ENCODE measurements around the gene ABTB2. TPM values are rescaled to one million over a fixed set of nuclear protein-coding genes. Genes with fewer than 3 reads are reported as not detected.

Gene ABTB2
- total RNA-seq, 1 donor from 2014 or later, result 2.4 TPM

DNA sequence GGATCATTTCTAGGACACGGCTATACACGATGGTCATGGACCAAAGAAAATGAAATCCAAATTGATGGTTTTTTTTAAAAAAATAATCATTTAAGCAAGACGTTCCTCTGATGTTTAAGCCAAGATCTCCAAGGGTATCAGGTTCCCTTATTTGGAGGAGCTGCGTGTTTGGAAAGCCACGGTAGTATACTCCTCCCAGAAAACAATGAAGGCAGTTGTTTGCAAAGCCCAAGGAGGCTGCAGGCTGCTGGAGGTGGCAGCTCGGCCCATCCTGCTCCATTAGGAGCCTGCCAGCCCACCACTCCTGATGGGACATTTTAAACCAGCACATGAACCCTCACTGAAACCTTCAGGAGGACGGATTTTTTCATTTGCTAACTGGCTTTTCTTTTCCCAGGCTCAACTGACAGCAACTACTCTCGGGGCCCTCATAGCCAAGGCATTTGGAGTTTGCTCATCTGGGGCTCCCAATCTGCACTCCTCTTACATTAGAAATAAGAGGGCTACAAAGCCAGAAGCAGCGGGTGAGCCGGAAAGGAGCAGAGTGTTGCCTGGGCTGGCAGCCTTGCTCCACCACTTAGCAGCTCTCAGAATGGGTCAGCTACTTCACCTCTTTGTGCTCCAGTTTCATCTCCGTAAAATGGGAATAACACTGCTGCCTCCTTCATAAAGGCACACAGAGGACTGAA lies 58.4 kb downstream of the ABTB2 start:
- DNase-seq (ENCODE audit: low spot score in 2 of 2), result no peak
- FAIRE-seq, result no peak

DNA sequence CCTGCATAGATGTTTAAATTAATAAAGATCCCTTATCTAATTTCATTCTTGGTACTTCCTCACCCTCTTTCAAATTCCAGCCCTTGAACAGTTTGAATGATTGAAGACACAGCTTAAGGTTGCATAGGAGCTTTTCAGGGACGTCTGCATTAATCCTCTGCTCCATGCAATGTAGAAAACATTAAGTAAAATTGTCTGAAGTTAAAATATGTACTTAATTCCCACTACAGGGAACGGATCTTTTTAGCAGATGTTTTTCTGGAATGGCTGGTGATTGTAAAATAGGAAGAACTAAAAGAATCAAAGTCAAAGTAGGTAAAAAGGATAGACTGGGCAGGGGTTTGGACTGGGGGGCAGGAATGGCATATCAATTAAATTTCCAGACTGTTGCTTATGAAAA lies 58.9 kb downstream of the ABTB2 start:
- DNase-seq (ENCODE audit: low spot score in 2 of 2), result no peak
- no peak for FAIRE-seq

DNA sequence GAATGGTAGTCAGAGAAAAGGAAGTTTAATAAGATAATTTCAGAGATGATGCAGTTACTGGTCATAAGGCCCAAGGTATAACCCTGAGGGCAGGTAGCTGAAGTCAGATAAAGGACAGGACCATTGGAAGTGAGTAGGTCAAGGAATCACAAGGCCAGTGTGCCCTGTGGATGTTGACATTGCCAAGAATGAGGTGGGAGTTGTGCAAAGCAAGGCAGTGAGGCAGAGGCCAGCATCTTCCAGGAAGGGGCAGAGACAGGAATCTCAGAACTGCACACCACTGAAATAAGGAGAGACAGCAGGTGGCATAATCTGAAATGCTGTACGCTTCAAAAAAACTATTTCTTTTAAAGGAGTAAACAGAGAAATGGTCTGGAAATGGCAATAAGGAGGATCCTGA lies 61.4 kb downstream of the ABTB2 start:
- DNase-seq (ENCODE audit: low spot score in 2 of 2), result no peak
- FAIRE-seq, result no peak

DNA sequence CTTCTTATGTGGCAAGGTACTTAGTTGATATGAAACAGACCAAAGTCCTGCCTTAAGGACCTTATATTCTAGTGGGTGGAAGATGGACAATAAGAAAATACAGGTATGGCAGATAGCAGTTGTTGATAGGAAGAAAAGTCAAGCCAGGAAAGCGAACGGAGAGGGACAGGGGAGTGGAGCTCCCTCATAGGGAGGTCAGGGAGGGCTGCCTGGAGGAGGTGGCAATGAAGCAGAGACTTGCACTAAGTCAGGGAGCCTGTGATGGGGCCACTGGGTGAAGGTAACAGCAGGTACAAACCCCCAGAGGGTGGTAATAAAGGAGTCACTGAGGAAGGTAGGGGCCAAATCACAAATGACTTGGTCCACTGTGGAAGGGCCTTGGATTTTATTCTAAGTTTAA lies 65.3 kb downstream of the ABTB2 start:
- DNase-seq (ENCODE audit: low spot score in 2 of 2), result no peak
- no peak for FAIRE-seq

DNA sequence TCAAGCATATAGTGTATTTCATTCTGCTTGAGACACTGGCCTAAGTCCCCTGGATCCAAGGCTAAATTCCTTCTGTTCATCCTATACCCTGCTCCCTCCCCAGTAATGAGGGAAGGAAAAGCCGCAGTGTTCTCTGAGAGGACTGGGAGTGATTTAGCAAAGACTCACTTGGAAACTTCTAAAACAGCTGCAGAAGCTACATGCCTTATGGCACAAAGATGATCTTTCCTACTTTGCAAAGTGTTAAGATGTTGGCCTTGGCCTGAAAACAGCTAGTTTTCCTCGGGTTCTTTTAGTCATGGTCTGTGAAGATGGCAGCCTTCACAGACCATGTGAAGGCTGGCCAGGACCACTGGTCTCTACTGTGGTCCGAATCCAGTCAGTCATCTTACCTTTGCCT lies 65.7 kb downstream of the ABTB2 start:
- no peak for FAIRE-seq
- DNase-seq (ENCODE audit: low spot score in 2 of 2), result no peak

DNA sequence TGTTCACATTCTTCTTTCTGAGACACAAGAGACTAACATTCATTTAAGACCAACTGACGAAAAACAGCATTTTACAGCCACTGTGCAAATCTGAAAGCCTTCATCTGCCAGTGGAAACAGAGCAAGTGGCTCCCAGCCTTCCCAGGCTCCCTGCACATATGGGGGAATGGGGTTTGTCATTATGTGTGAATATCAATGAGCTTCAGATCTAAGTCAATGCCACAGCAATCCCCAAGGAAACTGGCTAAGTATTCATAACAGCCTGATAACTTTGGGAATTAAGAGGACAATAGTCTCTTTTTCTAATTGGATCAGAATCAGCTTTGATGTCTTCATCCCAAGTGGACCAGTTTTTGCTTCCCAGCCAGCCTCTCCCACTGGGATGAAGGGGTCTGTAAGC lies 66.9 kb downstream of the ABTB2 start:
- no peak for FAIRE-seq
- DNase-seq (ENCODE audit: low spot score in 2 of 2), result no peak

DNA sequence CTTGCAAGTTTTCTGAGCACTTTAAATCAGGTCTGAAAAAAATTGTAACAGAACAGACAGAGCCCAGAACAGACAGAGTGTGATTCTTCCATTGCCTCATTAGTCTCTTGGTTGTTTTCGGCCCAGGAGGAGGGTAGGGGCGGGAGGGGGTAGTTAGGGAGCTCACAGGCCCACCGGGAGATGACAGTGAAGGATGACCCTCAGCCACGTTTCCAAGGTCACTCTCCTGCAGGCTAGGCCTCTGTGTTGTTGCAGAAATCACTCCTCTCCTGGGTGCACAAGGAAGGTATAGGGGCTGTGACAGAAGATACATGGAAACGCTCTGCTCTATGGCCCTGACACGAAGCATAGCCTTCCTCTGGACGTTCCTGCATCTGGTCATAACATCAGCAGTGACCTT lies 69.3 kb downstream of the ABTB2 start:
- DNase-seq (ENCODE audit: low spot score in 2 of 2) (no peak), FAIRE-seq (no peak)

DNA sequence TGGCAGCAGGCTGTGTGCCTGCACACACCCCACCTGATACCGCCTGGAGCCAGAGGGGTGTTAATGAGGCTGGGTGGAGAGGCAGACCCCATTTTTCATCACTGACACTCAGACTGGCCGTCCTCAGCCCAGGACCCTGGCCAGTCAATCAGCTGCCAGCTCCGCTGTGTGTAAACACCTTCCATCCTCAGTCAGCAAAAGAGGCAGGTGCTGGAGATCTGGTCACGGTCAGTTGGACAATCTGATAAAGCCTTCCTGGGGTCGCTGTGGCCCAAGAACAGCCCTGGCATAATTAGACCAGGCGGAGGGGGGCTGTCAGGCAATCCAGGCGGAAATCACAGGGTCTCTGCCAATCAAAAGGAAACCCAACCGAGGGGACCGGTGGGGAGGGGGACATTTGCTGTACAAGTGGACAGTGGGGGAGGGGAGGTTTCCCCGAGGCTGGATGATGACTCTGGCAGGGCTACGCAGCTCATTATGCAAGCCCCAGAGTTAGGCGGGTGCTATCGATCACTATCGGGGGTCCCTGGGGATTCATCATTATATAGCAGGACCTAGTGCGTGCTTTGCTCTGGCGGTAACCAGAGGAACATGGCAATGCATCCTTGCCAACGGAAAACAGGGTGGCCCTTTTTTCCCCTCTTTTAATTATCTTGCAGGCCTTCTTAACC lies 72.9 kb downstream of the ABTB2 start:
- FAIRE-seq, result no peak
- no peak for DNase-seq (ENCODE audit: low spot score in 2 of 2)

DNA sequence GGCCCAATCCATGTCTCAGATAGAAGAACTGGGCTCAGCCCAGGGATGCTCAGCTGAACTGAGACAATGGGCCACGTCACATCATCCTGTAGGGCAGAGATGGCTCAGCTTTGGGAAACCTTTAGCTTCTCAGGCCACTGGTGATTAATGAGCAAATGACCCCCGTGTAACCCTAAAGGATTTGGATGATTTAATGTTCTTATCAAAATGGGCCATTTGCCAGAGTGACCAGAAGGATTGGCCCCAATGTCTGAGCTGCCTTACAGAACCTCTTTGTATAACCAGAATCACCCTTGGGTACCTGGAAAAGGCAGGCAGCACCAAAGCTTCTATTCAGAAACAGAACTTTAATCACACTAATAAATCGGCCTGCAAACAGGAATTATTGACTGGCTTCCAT lies 73.7 kb downstream of the ABTB2 start:
- FAIRE-seq, result no peak
- DNase-seq (ENCODE audit: low spot score in 2 of 2), result no peak

DNA sequence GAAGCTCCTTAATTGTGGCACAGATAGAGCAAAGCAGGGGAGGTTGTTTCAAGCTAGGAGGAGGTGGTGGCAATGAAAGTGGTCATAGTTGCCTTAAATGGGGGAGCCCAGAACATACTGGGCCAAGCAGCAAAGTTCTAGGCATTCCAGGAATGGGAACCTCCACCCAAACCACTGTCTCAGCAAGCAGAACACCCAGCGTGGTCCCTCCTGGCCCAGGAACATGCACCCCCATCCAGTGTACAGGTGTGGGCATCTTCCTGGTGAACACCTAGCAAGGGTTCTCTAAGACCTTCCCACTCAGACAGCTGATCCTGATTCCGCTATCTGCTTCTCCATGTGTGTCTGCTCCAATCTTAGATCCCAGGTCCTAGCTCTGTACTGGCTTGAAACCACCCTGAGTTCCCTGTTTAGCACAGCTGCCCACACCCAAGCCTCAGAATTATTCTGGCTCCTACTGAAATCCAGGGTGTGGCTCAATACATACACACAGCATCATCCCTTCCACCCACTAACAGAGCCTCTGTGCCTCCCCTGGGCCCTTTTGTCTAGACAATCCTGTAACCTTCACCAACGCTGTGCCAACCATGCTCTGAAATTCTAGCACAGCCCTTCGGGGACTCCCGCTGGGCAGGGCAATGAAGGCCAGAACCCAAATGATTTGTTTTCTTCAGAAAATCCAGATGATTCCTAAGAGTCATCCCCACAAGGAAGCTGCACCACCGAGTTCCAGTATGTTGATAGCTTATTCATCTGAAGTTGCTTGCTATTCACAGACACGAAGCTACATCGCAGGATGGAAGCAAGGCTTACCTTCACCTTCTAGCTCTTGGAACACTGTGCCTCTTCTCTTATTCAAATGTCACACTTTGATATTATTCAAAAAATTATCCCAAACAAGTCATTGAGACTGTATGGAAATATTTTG lies 76.6 kb downstream of the ABTB2 start:
- DNase-seq (ENCODE audit: low spot score in 2 of 2), result no peak
- no peak for FAIRE-seq

DNA sequence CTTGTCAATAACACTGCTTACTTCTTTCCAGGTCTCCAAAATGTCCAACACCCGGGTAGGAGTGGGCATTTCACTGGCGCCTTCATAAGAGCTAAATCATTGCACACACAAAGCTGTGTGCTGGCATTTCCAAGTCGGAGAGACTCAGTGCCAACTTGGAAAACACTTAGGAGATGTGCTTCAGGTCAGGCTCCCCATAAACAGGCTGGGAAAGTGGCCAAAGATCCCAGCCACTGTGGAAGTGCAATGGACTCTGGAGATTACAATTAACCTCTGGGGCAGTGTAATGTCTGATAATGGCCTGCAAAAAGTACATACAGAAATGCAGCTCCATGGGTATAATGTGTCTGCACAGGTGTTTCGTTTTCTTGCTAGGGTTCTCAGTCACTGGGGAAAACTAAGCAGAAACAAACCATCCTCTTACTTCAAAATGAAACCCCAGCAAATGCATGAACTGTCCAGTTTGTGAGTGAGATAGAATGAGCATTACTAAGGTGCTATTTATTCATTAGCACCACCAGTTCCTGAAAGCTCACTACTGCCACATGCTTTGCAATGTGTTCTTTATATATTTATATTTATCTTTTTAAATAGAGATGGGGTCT lies 79.0 kb downstream of the ABTB2 start:
- DNase-seq (ENCODE audit: low spot score in 2 of 2), result no peak

DNA sequence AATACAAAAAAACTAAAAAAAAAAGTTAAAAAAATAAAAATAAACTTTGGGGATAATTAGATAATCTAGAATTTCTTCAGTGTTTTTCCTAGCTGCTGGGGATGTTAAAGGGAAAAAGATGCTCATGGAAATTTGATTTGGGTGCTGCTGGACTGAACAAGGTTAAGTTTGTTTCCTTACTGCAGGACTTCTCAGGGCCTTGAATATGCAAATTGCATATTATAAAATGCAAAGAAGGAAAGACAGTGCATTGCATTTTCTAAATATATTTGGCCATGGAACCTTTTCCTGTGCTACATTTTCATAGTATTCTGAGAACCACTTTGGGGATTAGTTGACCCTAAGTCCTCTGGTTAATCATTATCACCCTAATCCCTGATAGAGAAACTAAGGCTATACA lies 79.6 kb downstream of the ABTB2 start:
- DNase-seq (ENCODE audit: low spot score in 2 of 2) (no peak), FAIRE-seq (no peak)

More for the DNA sequence above, 79.0 kb downstream of the ABTB2 start:
- no peak for FAIRE-seq

DNA sequence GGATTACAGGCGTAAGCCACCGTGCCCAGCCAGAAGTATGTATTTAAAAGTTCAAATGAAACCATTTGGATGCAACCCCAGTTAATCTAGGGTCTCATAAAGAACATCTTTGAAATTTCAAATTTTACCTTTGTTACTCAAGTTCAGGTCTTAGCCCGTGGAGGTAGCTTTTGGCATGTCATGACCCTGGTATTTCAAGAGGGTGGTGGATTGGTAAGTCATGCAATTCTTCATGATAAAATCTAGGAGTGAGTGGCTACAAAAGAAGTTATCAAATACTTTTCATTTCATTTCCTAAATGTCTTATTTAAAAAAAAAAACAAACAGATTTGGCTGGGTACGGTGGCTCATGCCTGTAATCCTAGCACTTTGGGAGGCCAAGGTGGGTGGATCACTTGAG lies 80.6 kb downstream of the ABTB2 start:
- no peak for FAIRE-seq
- DNase-seq (ENCODE audit: low spot score in 2 of 2), result no peak

DNA sequence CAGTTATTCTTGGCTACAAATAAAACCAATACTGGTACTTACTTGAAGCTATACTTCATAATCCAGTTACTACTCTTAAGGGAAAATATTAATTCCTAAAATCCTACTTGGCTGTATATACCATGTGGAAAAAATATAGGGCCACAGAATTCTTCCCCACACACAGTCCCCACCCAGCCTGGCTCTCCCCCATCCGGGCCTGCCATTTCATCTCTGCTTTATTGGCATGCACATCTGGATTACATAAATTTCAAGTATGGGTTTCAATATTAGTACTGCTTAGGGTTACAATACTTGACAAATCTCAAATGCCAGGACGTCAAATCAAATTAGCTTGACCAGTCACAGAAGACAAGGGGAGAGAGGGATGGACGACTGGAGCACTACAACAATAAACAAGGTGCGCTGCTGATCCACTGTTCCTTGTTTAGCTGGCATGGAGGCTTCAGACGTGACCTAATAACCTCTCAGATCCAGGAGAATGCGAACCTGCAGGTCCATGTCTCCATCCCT lies 81.4 kb downstream of the ABTB2 start:
- DNase-seq (ENCODE audit: low spot score in 2 of 2), result no peak
- no peak for FAIRE-seq

DNA sequence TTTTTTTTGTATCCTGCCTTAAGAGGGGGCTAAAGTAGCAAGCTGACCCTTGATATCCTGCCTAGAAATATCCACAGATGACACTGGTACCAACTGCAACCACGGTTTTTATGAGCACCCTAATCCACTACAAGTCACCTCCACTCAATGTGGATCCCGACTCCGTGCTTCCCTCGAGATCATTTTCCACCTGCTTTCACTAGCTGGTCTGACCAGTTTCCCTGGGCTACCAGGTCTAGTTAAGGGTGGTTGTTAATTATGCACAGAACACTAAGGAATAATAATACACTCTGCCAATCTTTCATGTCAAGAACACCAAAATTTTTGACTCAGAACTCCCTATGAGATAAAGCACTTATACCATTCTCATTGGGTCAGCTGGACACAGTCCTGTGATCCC lies 82.3 kb downstream of the ABTB2 start:
- FAIRE-seq, result no peak
- DNase-seq (ENCODE audit: low spot score in 2 of 2), result no peak

DNA sequence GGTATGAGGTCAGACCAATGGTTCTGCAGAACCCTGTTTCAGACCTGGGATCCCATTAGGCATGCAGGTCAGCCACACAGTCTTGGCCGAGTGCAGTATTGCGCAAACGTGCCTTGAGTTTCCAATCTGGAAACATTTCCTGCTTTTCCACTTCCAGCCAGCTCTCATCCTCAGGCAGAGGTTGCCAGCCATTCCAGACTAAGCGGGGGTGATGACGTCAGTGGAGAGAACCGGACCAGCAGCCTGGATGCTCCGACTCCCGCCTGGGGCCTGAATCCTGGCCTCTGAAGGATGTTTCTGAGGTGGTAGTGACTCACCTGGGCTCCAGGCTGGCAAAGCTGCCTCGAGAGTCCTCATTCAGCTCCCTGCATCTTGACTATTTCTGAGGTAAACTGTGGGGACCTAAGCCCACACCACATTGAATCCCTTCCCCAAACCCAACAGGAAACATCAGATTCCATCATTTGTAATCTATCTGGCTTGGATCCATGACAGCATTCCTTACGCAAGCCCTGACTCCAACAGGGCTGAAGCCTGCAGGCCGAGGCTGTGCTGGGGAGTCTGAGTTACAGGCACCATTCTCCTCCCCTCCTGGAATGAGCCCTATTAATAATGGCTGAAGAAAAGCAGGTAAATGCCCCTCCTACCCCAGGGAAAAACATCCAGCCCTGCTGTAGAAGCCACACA lies 83.0 kb downstream of the ABTB2 start:
- DNase-seq (ENCODE audit: low spot score in 2 of 2), result peak in 1 of 2 donors; percentile 69
- FAIRE-seq, result no peak

DNA sequence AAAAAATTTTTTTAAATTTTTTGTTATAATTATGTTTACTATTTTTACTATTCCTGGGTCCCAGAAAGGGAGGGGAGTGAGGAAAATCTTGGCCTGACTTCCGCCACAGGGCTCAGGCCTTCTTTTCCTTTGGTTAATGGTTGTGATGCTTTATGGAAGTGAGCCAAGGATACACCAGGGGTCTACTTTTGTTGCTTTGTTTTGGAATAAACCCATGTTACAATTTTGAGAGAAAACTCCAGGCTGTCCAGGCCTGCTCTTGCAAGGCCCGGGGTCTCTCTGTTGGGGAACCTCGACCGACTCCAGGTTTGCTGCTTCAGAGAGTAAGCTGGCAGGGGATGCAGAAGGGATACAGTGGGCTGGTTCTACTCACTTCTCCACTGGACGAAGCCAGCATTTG lies 84.7 kb downstream of the ABTB2 start:
- no peak for FAIRE-seq
- no peak for DNase-seq (ENCODE audit: low spot score in 2 of 2)

DNA sequence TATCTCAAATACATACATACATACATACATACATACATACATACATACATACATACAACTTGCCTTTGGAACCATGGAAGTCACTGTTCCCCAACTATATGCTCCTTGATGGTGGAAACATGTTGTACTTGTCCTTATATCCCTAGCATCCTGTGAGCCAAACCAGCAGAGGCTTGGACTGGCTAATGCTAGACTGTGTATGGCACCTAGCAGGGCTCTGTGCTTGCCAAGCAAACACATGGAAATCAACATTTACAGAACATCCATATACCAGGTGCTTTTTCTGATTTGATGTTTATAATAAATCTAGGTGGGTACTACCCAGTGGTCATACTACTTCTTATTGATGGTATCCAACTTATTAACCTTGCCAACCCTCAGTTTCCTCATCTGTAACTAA lies 86.1 kb downstream of the ABTB2 start:
- DNase-seq (ENCODE audit: low spot score in 2 of 2) (no peak), FAIRE-seq (no peak)

DNA sequence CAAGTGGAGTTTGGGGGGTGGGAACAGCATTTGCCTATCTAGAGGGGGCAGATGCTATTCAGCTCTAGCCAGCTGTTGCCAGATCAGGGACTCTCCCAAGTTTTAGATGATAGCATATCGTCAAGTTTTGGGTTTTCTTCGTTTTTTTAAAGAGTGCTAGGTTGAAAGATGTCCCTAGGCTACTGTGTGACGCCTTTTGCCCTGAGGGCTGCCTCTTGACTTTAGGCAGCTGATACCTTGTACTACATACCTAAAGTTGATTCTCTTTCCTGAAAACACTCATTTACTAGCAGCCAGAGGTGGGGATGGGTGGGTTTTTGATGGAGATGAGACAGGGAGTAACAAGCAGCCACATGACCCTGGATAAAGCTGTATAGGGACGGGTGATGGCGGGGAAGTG lies 87.1 kb downstream of the ABTB2 start:
- FAIRE-seq, result no peak

DNA sequence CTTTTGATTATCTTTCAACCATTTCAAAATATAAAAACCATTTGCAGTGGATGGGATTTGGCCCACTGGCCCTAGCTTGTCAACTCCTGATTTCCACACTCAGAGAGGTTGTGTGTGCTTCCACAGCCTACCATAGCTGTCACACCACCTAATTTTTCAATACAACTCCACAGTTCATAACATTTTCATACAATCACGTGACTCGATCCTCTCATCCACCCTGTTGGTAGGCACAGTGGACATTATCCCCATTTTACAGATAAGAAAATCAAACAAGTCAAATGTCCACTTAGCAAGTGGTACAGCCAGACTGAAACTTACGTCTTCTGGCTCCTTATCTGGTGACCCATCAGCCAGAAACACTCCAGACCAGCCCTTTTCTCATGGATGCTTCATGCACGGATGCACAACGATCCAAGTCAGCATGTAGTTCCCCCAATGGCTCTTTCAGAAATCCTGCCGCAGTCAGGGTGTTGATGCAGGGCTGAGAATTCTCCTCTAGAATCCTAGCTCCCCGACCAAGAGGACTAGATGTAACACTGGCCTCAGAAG lies 88.0 kb downstream of the ABTB2 start:
- FAIRE-seq (no peak), DNase-seq (ENCODE audit: low spot score in 2 of 2) (no peak)

More for the DNA sequence above, 87.1 kb downstream of the ABTB2 start:
- no peak for DNase-seq (ENCODE audit: low spot score in 2 of 2)
